ENCODE measurements around the gene HDAC3.

DNA sequence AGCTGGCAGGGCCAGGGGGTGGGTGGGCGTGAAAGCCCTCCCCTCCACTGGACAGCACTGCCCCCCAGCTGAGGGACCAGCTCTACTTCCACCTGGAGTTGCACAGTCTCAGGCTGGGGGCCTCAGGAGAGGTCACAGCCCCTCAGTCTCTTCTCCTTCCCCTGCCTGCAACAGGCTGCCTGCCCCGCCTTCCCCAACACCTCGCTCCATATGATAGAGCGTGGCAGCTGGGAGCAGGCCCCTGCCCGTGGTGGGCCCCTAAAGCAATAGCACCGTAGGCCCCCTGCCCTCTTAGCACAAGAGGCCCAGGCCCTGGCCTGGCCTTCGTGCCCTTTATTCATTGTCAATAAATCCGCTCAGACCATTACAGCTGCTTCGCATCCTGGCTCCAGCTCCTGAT lies 4.0 kb upstream of the HDAC3 start:
- TF ChIP-seq, protein P1, sequence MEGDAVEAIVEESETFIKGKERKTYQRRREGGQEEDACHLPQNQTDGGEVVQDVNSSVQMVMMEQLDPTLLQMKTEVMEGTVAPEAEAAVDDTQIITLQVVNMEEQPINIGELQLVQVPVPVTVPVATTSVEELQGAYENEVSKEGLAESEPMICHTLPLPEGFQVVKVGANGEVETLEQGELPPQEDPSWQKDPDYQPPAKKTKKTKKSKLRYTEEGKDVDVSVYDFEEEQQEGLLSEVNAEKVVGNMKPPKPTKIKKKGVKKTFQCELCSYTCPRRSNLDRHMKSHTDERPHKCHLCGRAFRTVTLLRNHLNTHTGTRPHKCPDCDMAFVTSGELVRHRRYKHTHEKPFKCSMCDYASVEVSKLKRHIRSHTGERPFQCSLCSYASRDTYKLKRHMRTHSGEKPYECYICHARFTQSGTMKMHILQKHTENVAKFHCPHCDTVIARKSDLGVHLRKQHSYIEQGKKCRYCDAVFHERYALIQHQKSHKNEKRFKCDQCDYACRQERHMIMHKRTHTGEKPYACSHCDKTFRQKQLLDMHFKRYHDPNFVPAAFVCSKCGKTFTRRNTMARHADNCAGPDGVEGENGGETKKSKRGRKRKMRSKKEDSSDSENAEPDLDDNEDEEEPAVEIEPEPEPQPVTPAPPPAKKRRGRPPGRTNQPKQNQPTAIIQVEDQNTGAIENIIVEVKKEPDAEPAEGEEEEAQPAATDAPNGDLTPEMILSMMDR (conservative IDR thresholded peaks at IDR 0.05; ENCODE audit: low read length), result no peak
- no peak for TF ChIP-seq EZH2phosphoT487 (IDR thresholded peaks at IDR 0.05; ENCODE audit: borderline replicate concordance)

All from Loucy (cell line).